Measurements from ENCODE around the gene FAP.

- TF ChIP-seq CTCF (IDR thresholded peaks at IDR 0.05) (no peak), EZH2 (IDR thresholded peaks at IDR 0.05; ENCODE audit: borderline replicate concordance, insufficient read depth, low read depth, low read length, poor library complexity, severe bottlenecking) (no peak)
Measured at GRCh38 chr2:162174746-162175145, 68.5 kb downstream of the FAP start.
